H9 (cell line): ENCODE measurements around the gene ZNRF3. TPM values are rescaled to one million over a fixed set of nuclear protein-coding genes. Genes with fewer than 3 reads are reported as not detected.

Experiments used
- DNase-seq: peaks from one replicate; pipeline ENCODE4 v3.0.0-alpha.2; 2017
- H2AFZ ChIP-seq: one replicate; pipeline ENCODE4 v1.6.1; 2013; ENCODE audit warnings: mild to moderate bottlenecking, low read length, control low read depth, moderate library complexity
- H2AK5ac ChIP-seq: 2 replicates; pipeline ENCODE4 v1.6.1; 2013; ENCODE audit warnings: low read length, control low read depth, mixed read lengths; ENCODE audit not compliant: insufficient read length
- H2BK120ac ChIP-seq: one replicate; pipeline ENCODE4 v1.6.1; 2013; ENCODE audit warnings: low read depth, mild to moderate bottlenecking, low read length, control low read depth, inconsistent platforms; ENCODE audit not compliant: poor library complexity, severe bottlenecking
- H2BK12ac ChIP-seq: 2 replicates; pipeline ENCODE4 v1.6.1; 2013; ENCODE audit warnings: low read length, control low read depth, mixed read lengths, low read depth; ENCODE audit not compliant: insufficient read length
- H2BK15ac ChIP-seq: 2 replicates; pipeline ENCODE4 v1.6.1; 2013; ENCODE audit warnings: low read depth, low read length, control low read depth
- H2BK20ac ChIP-seq: one replicate; pipeline ENCODE4 v1.6.1; 2013; ENCODE audit warnings: low read depth, mild to moderate bottlenecking, low read length, control low read depth, inconsistent platforms; ENCODE audit not compliant: poor library complexity, severe bottlenecking
- H2BK5ac ChIP-seq: 2 replicates; pipeline ENCODE4 v1.6.1; 2013; ENCODE audit warnings: low read length, control low read depth, mixed read lengths; ENCODE audit not compliant: insufficient read length
- H3K14ac ChIP-seq: 2 replicates; pipeline ENCODE4 v1.6.1; 2013; ENCODE audit warnings: low read length, control low read depth; ENCODE audit not compliant: insufficient read depth
- H3K18ac ChIP-seq: 2 replicates; pipeline ENCODE4 v1.6.1; 2013; ENCODE audit warnings: low read depth, mild to moderate bottlenecking, mixed read lengths, low read length, control low read depth; ENCODE audit not compliant: insufficient read length
- H3K23ac ChIP-seq: 2 replicates; pipeline ENCODE4 v1.6.1; 2013; ENCODE audit warnings: low read length, control low read depth, mixed read lengths, low read depth; ENCODE audit not compliant: insufficient read length
- H3K23me2 ChIP-seq: 2 replicates; pipeline ENCODE4 v1.6.1; 2013; ENCODE audit warnings: low read depth, mild to moderate bottlenecking, mixed read lengths, low read length, control low read depth; ENCODE audit not compliant: insufficient read length, poor library complexity, severe bottlenecking
- H3K27ac ChIP-seq: 2 replicates; pipeline ENCODE4 v1.5.1; 2013; ENCODE audit warnings: low read length, control low read depth, mixed read lengths, low read depth; ENCODE audit not compliant: insufficient read length
- H3K27me3 ChIP-seq: 2 replicates; pipeline ENCODE4 v1.6.1; 2013; ENCODE audit warnings: low read length, control low read depth, inconsistent platforms; ENCODE audit not compliant: insufficient read depth
- H3K4ac ChIP-seq: 2 replicates; pipeline ENCODE4 v1.6.1; 2013; ENCODE audit warnings: low read depth, mild to moderate bottlenecking, control low read depth, inconsistent platforms, low read length, moderate library complexity
- H3K4me1 ChIP-seq: 2 replicates; pipeline ENCODE4 v1.6.1; 2013; ENCODE audit warnings: low read length, control low read depth, inconsistent platforms; ENCODE audit not compliant: insufficient read depth
- H3K4me2 ChIP-seq: 2 replicates; pipeline ENCODE4 v1.6.1; 2013; ENCODE audit warnings: low read length, control low read depth, mixed read lengths; ENCODE audit not compliant: insufficient read length, insufficient read depth
- H3K56ac ChIP-seq: 2 replicates; pipeline ENCODE4 v1.6.1; 2013; ENCODE audit warnings: low read depth, mild to moderate bottlenecking, mixed read lengths, low read length, control low read depth; ENCODE audit not compliant: insufficient read length
- H3K79me1 ChIP-seq: 2 replicates; pipeline ENCODE4 v1.6.1; 2013; ENCODE audit warnings: low read depth, mild to moderate bottlenecking, moderate library complexity, low read length, control low read depth, inconsistent platforms; ENCODE audit not compliant: insufficient read depth, poor library complexity, severe bottlenecking
- H3K79me2 ChIP-seq: 2 replicates; pipeline ENCODE4 v1.6.1; 2013; ENCODE audit warnings: low read length, control low read depth, inconsistent platforms; ENCODE audit not compliant: insufficient read depth
- H3K9ac ChIP-seq: 2 replicates; pipeline ENCODE4 v1.6.1; 2013; ENCODE audit warnings: low read length, control low read depth, mixed read lengths; ENCODE audit not compliant: insufficient read length; ENCODE audit errors: extremely low read depth
- H3K9me3 ChIP-seq: one replicate; pipeline ENCODE4 v1.6.1; 2013; ENCODE audit warnings: low read depth, low read length, inconsistent platforms; ENCODE audit not compliant: control insufficient read depth
- H3T11ph ChIP-seq: one replicate; pipeline ENCODE4 v1.6.1; 2013; ENCODE audit warnings: mild to moderate bottlenecking, low read length, control low read depth, inconsistent platforms
- H4K20me1 ChIP-seq: one replicate; pipeline ENCODE4 v1.6.1; 2013; ENCODE audit not compliant: control insufficient read depth, insufficient read length, insufficient read depth
- H4K5ac ChIP-seq: 2 replicates; pipeline ENCODE4 v1.6.1; 2013; ENCODE audit warnings: low read depth, mild to moderate bottlenecking, mixed read lengths, low read length, control low read depth; ENCODE audit not compliant: insufficient read length
- H4K8ac ChIP-seq: replicated peaks from 2 replicates; pipeline ENCODE4 v1.6.1; 2013; ENCODE audit warnings: low read length, control low read depth, mixed read lengths, low read depth; ENCODE audit not compliant: insufficient read length
- H4K91ac ChIP-seq: 2 replicates; pipeline ENCODE4 v1.6.1; 2013; ENCODE audit warnings: low read depth, mild to moderate bottlenecking, moderate library complexity, mixed read lengths, low read length, control low read depth; ENCODE audit not compliant: insufficient read length
- H3K27ac Mint-ChIP-seq, 3 experiments: 2 replicates in 2 of 3; 3 replicates in 1 of 3; pipeline ENCODE4 v1.8.0; 2020 to 2021; ENCODE audit warnings: mixed read lengths in 3 of 3, mild to moderate bottlenecking in 1 of 3, moderate library complexity in 1 of 3
- H3K27me3 Mint-ChIP-seq: 2 replicates; pipeline ENCODE4 v1.8.0; 2021; ENCODE audit warnings: low read depth, mild to moderate bottlenecking, moderate library complexity, mixed read lengths
- H3K36me3 Mint-ChIP-seq, 3 experiments: 2 replicates in 2 of 3; 3 replicates in 1 of 3; pipeline ENCODE4 v1.8.0; 2020 to 2021; ENCODE audit warnings: low read depth in 3 of 3, mixed read lengths in 3 of 3; ENCODE audit not compliant: insufficient read depth in 1 of 3
- H3K4me1 Mint-ChIP-seq, 2 experiments: 2 replicates each; pipeline ENCODE4 v1.8.0; 2020; ENCODE audit warnings: mixed read lengths in 2 of 2
- H3K4me3 Mint-ChIP-seq, 2 experiments: 2 replicates in 1 of 2; 3 replicates in 1 of 2; pipeline ENCODE4 v1.8.0; 2020 to 2021; ENCODE audit warnings: mild to moderate bottlenecking in 2 of 2, mixed read lengths in 2 of 2, moderate library complexity in 1 of 2
- H3K9me3 Mint-ChIP-seq, 2 experiments: 2 replicates in 1 of 2; 3 replicates in 1 of 2; pipeline ENCODE4 v1.8.0; 2020; ENCODE audit warnings: mild to moderate bottlenecking in 2 of 2, mixed read lengths in 2 of 2, moderate library complexity in 1 of 2
- CTCF ChIP-seq: fragments of 200-600 bp; sonication (generic); conservative IDR thresholded peaks from 3 replicates; pipeline ENCODE4 v1.8.0; 2021; ENCODE audit warnings: antibody characterized with exemption, mild to moderate bottlenecking
- WGBS: extraction: QIAGEN DNeasy Blood & Tissue Kit; methylation state at CpG from one replicate; pipeline ENCODE4 v1.1.7; 2013; ENCODE audit warnings: missing lambda C conversion rate, low lambda C conversion rate, mixed read lengths; ENCODE audit not compliant: insufficient read length; ENCODE audit errors: extremely low coverage; 5-methylcytosine and 5-hydroxymethylcytosine counted together
- total RNA-seq: library from RNA; stranded (reverse); gene quantifications from 2 replicates; pipeline ENCODE4 v1.2.1, GENCODE V29; 2021

Gene ZNRF3
- total RNA-seq, 1 experiment from 2014 or later, result 20.6 TPM

- peaks cover 0 to 4% of the 10 kb centered on the region in 2 experiments; a peak in 1 of 4 replicates for H3K4me1 Mint-ChIP-seq
- Histone ChIP-seq H2AFZ (no peak overlapping the region), H2BK5ac (no peak overlapping the region), H3K79me1 (no peaks in the 10 kb centered on the region), H3K4me2 (no peak overlapping the region), H2BK20ac (no peak overlapping the region), H2BK15ac (no peak overlapping the region), H3T11ph (no peak overlapping the region), H3K4me1 (no peaks in the 10 kb centered on the region), H3K4ac (no peak overlapping the region), H3K56ac (no peak overlapping the region), H3K23me2 (no peaks in the 10 kb centered on the region), H4K91ac (no peak overlapping the region), H3K27ac (no peak overlapping the region), H3K27me3 (no peaks in the 10 kb centered on the region), H3K18ac (no peak overlapping the region), H2BK120ac (no peak overlapping the region), H2AK5ac (no peak overlapping the region), H4K8ac (no peak overlapping the region), H3K14ac (no peak overlapping the region), H4K5ac (no peak overlapping the region), H3K9ac (no peak overlapping the region), H3K23ac (no peak overlapping the region), H4K20me1 (no peaks in the 10 kb centered on the region), H2BK12ac (no peak overlapping the region), H3K9me3 (no peaks in the 10 kb centered on the region), H3K79me2 (no peaks in the 10 kb centered on the region)
- WGBS, result no CpG with 5 or more reads among the region's 3 CpGs
- H3K4me3 Mint-ChIP-seq, result no peak overlapping the region
- no peak overlapping the region; a peak in 1 of 7 replicates for H3K27ac Mint-ChIP-seq
- no peaks in the 10 kb centered on the region; the same call in 1 of the 2 replicates for H3K27me3 Mint-ChIP-seq
- peaks cover 0 to 3% (median 0%) of the 10 kb centered on the region in 3 experiments; a peak in 1 of 7 replicates for H3K36me3 Mint-ChIP-seq
- no peak for DNase-seq
- no peak for TF ChIP-seq CTCF
- no peaks in the 10 kb centered on the region for H3K9me3 Mint-ChIP-seq
Measured at GRCh38 chr22:29089507-29089906, 206.1 kb downstream of the ZNRF3 start.
